GM18502 (cell line): ENCODE measurements around the gene CASD1.

Experiments used
- ATAC-seq: cut with Tn5 transposase; IDR thresholded peaks from one replicate; pipeline ENCODE4 v1.9.1; 2021; ENCODE audit warnings: mild to moderate bottlenecking; ENCODE audit not compliant: unreplicated experiment, poor library complexity

CASD1 gene

GRCh38 chr7:94512735-94513564, 3.3 kb downstream of the CASD1 start:
- no peak for ATAC-seq

GRCh38 chr7:94513565-94513860, 3.9 kb downstream of the CASD1 start:
- no peak for ATAC-seq

GRCh38 chr7:94514140-94514889, 4.7 kb downstream of the CASD1 start:
- no peak for ATAC-seq

GRCh38 chr7:94514917-94515316, 5.3 kb downstream of the CASD1 start:
- ATAC-seq, result no peak

GRCh38 chr7:94525923-94526322, 16.3 kb downstream of the CASD1 start:
- ATAC-seq, result no peak

- ATAC-seq, result no peak
Measured at GRCh38 chr7:94529516-94529915, 19.9 kb downstream of the CASD1 start.

GRCh38 chr7:94530109-94530508, 20.5 kb downstream of the CASD1 start:
- no peak for ATAC-seq

- ATAC-seq, result no peak
Measured at GRCh38 chr7:94532676-94533075, 23.1 kb downstream of the CASD1 start.

GRCh38 chr7:94540428-94540827, 30.8 kb downstream of the CASD1 start:
- no peak for ATAC-seq

GRCh38 chr7:94547126-94547525, 37.5 kb downstream of the CASD1 start:
- no peak for ATAC-seq

GRCh38 chr7:94556028-94556427, 46.4 kb downstream of the CASD1 start:
- peak; percentile 82 for ATAC-seq

GRCh38 chr7:94557215-94557614, 47.6 kb downstream of the CASD1 start:
- ATAC-seq, result no peak

GRCh38 chr7:94559972-94560371, 50.4 kb downstream of the CASD1 start:
- ATAC-seq, result no peak

- no peak for ATAC-seq
Measured at GRCh38 chr7:94561841-94562514, 52.4 kb downstream of the CASD1 start.

- no peak for ATAC-seq
Measured at GRCh38 chr7:94562525-94562924, 52.9 kb downstream of the CASD1 start.

- no peak for ATAC-seq
Measured at GRCh38 chr7:94565247-94565894, 55.8 kb downstream of the CASD1 start.

GRCh38 chr7:94567396-94567795, 57.8 kb downstream of the CASD1 start:
- ATAC-seq, result no peak

- no peak for ATAC-seq
Measured at GRCh38 chr7:94571816-94572215, 62.2 kb downstream of the CASD1 start.

- ATAC-seq, result no peak
Measured at GRCh38 chr7:94575646-94576045, 66.0 kb downstream of the CASD1 start.

- no peak for ATAC-seq
Measured at GRCh38 chr7:94576316-94576715, 66.7 kb downstream of the CASD1 start.

- no peak for ATAC-seq
Measured at GRCh38 chr7:94577357-94577756, 67.7 kb downstream of the CASD1 start.
